ENCODE measurements around the gene VAT1.

- TF ChIP-seq POLR2A (IDR thresholded peaks at IDR 0.05) (no peak), CTCF (IDR thresholded peaks at IDR 0.05 in 8 of 11, conservative IDR thresholded peaks at IDR 0.05 in 3 of 11) (no peak)
Measured at GRCh38 chr17:43020030-43020621, 2.1 kb downstream of the VAT1 start.
